NCI-H82 treated with DMSO at 0.1 percent for 48 hours (cell line): ENCODE data around the gene F7.
"Not testable (repeated sequence)": the region's sequence is repeated elsewhere in the genome, so short reads cannot be mapped to it uniquely, and the experiment has no call there.

Experiments used
- DNase-seq: peaks from one replicate; lab custom pipeline; 2025; ENCODE audit not compliant: unreplicated experiment; lab: John Stamatoyannopoulos, UW

The F7 gene

DNA sequence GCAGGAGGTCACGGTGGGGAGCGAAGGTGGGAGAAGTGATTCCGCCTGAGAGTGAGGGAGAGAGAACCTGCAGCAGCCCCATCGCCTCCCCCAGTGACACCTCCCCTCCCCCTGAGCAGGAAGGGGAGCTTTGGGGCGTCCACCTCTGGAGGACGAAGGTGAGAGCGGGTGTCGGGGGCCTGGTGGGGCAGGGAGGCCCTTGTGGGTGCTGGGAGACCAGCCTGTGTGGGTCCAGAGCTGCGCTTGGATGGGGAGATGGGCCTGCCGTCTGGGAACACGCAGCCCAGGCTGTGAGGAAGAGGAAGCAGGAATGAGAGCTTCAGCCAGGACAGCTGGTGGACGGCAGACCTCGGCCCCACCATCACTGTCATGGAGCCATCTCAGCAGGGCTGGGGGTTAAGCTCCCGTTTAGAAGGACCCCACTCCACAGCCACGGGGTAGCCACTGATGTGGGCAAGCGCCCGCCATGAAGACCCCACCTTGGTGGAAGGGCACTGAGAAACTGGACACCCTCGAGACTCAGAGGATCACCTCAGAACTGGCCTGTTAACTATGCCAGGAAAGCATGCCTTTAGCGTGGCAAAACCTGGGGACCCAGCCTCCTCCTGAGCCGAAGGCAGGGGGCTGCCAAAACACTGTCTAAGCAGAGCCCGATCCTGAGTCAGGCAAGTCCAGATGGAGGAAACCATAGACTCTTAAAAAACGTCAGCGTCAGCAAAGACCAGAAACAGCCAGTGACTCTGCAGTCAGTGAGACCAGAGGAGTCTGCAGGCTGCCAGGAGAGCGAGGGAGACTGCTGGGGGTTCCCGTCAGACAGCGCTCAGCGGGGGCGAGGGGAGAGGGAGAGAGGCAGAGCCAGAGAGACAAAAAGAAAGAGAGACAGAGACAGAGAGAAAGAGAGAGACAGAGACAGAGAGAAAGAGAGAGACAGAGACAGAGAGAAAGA lies 46.4 kb downstream of the F7 start:
- no peak for DNase-seq

DNA sequence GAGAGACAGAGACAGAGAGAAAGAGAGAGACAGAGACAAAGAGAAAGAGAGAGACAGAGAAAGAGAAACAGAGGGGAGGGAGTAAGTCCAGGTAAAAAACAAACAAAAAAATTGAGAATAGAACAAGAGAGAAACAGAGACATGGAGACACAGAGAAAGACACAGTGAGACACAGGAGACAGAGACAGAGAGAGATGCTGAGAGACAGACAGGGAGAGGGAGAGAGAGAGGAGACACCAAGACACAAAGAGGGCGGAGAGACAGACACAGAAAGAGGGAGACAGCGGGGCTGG lies 47.0 kb downstream of the F7 start:
- no peak for DNase-seq

DNA sequence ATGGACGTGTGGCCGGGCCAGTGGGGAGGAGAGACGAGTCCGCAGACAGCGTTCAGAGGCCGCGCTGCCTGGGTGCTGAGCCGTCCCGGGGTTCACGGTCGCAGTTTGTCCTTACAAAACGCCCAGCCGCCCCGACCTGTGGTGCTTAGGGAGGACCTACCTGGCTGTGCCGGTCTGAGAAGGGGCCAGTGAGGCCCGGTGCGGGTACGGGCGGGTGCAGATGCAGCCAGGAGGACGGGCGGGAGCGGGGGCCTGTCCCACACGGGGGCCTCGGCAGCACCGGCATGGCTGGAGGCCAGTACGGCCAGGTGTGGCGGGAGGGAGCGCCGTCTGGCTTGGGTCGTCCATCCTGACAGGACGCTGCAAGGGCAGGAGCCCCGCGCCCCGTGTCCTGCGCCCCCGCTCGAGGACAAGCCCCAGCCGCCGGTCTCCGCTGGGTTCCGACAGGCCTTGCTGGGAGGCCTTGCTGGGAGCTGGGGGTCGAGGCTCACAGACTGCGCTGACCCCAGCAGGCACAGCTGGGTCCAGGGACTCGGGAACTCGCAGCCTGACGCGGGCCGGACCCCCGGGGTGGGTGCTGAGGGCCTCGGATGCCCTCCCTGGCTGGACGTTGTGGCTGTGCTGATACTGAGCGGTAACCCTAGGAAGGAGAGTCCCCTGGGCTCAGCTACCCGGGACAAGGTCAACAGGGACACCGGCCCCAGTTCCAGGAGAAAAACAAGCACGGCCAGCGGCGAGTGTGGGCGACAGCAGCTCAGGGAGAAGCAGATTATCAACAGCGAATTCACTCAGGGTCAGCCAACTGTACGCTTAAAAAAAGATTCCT lies 47.6 kb downstream of the F7 start:
- no peak for DNase-seq

DNA sequence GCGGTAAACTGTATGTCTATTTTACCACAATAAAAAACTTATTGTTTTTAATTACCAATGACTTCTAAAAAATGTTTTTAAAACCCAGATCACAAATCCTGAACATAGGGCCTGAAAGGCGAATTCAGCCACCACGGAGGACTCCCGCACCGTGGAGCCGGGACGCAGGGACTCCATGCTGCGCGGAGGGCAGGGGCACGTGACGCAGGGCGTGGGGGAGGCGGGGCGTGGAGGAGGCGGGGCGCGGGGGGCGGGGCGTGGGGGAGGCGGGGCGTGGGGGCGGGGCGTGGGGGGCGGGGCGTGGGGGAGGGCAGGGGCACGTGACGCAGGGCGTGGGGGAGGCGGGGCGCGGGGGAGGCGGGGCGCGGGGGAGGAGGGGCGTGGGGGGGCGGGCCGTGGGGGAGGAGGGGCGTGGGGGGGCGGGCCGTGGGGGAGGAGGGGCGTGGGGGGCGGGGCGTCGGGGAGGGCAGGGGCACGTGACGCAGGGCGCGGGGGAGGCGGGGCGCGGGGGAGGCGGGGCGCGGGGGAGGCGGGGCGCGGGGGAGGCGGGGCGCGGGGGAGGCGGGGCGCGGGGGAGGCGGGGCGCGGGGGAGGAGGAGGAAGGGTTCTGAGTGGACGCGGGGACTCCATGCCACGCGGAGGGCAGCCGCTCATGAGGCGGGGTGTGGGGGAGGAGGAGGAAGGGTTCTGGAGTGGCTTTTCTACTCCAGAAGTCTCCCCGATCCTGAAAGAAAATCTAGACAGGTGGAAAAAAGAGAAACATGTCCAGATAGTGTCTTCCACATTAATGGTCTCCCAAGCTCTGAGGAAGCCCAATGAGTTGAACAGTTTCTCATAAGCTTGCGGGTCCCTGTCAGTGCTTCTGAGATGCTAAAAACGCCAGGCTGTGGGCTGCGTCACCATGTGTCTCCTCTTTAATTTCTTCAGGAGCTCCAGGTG lies 48.5 kb downstream of the F7 start:
- peak; percentile 44 for DNase-seq

DNA sequence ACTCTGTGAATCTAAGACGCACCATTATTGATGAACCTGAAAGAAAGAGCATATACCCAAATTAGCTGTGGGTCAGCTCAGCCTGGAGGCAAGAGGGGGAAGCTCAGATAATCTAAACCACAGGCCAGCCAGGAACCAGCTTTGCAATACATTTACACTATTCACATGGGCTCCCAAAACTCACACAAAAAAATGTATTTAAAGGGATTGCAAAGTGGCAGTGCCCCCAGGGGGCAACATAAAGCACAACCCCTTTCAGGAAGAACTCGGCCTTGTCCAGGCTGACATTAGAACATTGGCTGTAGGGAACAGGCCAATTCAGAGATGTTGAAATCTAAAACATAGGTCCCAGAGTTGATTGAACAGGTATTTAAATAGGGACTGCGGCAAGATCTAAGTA lies 49.6 kb downstream of the F7 start:
- no peak for DNase-seq

DNA sequence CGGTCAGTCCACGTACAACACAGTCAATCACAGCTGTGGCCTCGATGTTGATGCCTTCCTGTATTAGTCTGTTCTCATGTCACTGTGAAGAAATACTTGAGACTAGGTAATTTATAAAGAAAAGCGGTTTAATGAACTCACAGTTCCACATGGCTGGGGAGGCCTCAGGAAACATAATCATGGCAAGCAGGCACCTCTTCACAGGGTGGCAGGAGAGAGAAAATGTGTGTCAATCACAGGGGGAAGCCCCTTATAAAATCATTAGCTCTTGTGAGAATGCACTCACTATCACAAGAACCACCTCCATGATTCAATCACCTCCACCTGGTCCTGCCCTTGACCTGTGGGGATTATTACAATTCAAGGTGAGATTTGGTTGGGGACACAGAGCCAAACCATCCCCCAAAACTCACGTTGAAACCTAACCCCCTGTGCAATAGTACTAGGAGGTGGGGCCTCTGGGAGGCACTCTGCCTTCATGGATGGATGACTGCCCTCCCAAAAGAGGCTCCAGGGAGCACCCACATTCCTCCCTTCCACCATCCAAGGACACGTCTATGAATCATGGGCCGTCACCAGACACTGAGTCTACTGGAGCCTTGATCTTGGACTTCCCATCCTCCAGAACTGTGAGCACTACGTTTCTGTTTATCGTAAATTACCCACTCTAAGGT lies 50.5 kb downstream of the F7 start:
- no peak for DNase-seq

DNA sequence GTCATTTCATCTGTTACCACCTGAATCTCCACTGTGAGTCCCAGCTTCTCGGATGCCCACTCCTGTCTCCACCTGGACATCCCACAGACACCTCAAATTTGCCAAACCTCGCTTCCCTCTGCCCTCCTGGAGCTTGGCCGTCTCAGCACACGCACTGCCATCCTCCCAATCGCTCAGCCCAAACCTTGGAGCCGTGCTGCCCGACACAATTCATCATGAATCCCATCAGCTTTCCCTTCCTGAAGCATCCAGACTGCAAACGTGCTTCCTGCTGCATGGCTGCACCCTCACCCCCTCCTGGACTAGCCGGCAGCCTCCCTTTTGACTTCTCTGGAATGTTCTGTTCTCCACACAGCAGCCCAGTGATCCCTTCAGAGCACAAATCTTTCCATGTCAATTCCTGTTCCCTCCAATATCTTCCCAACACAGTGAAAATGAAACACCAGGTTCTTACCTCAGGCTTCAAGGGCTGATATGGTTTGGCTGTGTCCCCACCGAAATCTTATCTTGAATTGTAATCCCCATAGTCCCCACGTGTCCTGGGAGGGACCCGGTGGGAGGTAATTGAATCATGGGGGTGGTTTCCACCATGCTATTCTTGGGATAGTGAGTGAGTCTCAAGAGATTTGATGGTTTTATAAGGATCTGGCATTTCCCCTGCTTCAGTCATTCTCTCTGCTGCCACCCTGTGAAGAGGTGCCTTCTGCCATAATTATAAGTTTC lies 51.8 kb downstream of the F7 start:
- no peak for DNase-seq

DNA sequence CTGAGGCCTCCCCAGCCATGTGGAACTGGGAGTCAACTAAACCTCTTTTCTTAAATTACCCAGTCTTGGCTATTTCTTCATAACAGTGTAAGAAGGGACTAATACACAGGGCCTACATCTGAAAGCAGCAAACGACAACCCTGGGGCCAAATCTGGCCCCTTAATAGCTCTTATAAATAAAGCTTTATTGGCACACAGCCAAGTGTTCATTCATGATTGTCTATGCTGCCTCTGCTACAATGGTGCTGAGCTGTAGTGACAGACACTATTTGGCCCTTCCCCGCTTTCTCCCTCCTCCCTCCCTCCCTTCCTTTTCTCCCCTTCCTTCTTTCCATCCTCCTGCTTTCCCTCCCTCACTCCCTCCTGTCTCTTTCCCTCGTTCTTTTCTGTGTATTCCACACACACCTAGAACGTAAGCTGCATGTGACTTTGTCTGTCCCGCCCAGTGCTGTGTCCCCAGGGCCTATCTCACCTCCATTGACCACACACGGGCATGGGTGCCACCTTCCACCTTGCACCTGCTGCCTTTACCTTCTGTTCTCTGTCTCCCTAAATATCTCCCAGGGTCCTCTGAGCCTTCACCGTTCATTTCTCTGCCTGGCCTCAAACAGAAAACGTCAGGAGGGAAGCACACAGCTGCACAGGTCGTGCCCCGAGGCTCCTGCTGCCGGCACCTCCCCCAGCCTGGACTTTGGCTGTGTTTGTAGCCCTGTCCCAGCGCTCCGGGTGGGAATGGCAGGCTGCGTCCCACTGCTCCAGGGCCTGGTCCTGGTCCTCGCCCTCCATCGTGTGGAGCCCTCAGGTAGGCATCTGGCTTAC lies 52.5 kb downstream of the F7 start, which contains the start of gene PROZ:
TSS of gene PROZ (plus strand) at position 720 of the 819 bp plus-strand sequence. CDS start at position 733, 13 bp downstream.
- DNase-seq: no peak

DNA sequence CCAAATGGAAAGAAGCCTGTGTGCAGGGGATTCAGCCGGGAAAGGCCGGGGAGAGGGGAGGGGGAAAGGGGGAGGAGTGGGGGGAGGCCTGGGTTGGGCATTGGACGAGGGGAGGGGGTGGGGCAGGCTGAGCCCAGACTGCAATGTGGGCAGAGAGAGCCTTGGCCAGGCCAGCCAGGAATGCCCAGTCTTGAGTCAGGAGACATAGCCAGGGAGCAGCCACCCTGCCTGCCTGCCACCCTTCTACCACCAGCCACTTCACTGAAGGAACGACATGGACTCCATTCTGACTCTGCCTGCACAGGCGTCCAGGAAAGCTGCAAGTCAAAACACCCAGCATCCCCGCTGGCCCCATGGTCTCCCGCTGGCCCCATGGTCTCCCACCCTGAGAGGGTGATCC lies 53.4 kb downstream of the F7 start:
- DNase-seq: no peak

DNA sequence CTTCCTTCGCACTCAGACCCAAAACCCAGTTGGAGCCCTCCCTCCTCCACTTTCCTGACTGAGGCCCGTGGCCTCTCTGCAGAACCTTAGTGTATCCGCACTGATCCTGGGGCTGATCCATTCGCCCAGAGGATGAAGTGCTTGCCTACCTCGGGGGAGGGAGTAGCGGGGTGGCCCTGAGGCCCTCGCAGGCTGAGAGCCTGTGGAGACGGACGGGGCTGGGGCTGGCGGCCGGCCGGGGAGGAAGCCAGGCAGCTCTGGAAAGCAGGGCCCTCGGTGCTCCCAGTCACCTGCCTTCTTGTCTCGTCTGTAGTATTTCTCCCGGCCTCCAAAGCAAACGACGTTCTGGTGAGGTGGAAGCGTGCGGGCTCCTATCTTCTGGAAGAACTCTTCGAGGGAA lies 54.1 kb downstream of the F7 start:
- no peak for DNase-seq

DNA sequence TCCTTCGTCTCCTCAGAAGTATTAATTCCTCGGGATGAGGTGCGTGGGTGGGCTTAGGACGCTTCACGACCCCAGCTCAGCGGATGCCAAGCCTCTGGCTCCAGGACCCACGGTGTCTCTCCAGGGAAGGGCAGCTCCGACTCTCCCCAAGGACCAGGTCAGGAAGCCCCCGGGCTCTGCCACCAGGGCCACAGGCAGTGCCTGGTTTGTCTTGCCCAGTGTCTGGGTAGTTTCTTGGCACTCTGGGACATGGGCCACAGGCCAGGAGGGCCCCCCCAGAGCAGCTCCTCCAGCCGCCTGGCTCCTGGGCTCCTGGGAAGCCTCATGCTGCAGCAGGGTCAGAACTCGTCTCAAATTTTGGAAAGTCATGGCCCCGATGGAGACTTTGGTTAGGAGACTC lies 55.4 kb downstream of the F7 start:
- no peak for DNase-seq

DNA sequence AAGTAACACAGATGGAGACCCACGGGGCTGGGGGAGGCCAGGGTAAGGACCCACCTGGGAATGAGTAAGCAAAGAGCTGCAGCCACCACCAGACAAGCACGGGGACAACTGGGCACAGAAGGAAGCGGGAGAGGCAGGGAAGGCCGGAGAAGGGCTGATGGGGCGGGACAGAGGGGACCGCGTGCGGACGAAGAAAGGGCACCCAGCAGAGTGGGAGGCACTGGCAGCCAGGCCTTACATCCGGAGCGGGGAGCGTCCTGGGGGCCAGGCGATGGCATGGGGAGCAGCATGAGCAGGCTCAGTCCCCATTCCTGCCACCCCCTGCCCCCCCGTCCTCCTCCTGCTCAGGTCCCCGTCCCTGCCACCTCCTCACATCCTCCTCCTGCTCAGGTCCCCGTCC lies 55.8 kb downstream of the F7 start:
- DNase-seq: no peak

DNA sequence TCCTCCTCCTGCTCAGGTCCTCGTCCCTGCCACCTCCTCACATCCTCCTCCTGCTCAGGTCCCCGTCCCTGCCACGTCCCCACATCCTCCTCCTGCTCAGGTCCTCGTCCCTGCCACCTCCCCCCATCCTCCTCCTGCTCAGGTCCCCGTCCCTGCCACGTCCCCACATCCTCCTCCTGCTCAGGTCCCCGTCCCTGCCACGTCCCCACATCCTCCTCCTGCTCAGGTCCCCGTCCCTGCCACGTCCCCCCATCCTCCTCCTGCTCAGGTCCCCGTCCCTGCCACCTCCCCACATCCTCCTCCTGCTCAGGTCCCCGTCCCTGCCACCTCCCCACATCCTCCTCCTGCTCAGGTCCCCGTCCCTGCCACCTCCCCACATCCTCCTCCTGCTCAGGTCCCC lies 56.4 kb downstream of the F7 start:
- not testable (repeated sequence) for DNase-seq

DNA sequence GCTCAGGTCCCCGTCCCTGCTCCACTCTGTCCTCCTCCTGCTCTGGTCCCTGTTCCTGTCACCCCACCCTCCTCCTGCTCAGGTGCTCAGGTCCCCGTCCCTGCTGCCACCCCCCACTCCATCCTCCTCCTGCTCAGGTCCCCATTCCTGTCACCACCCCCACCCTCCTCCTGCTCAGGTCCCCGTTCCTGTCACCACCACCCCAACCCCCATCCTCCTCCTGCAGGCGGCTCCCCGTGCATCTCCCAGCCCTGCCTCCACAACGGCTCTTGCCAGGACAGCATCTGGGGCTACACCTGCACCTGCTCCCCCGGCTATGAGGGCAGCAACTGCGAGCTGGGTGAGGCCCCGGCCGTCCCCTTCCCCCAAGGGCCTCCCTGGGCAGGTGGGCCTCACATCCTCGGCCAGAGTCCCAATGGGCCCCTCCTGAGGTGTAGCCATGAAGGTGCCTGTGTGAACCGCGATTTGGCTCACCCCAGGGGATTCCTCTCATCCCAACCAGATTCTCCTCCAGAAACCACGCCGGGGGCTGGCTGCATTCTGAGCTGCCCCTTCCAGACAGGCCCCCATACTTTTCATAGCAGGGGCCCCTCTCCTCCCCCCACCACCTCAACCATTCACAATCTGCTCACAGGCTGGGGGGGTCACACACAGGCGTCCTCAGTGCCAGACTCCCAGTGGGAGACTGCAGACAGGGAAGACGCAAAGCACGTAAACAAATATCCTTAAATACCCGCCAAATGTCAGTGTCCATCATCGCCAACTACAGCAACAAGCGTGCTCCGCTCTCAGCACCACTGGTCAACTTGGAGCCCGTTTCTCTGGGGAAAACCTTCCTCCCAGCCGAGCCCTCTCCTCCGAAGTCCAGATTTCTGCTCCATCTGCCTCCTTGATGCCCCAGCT lies 57.4 kb downstream of the F7 start:
- no peak for DNase-seq

DNA sequence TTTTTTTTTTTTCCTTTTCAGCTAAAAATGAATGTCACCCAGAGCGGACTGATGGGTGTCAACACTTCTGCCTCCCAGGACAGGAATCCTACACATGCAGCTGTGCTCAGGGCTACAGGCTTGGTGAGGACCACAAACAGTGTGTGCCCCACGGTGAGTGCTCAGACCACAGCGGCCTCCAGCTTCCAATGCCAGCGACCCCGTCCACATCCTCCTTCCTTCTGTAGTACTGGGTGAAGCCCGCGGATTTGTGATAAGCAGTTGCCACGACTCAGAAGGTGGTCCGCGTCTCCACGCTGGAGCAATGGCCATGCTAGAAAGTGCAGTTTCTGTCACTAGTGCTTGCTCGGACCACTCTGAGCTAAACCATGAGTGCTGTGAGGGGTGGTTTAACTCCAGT lies 58.9 kb downstream of the F7 start:
- no peak for DNase-seq

DNA sequence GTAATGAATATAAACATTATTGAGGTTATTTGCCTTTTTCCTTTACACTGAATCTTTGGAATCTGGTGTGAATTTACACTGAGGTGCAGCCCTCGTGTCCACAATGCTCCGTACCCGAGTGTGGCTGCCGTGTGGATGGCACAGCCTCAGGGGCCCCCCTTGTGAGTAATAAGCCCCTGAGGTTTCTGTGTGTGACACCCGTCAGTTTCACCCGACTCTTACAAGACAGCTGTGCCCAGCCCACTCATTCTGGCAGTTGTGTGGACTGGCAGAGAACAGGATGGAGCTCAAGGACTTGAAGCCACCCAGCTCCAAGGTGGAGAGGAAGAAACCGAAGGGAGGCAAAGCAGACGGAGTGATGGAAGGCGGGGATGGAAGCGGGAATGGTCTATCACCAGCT lies 60.7 kb downstream of the F7 start:
- no peak for DNase-seq

DNA sequence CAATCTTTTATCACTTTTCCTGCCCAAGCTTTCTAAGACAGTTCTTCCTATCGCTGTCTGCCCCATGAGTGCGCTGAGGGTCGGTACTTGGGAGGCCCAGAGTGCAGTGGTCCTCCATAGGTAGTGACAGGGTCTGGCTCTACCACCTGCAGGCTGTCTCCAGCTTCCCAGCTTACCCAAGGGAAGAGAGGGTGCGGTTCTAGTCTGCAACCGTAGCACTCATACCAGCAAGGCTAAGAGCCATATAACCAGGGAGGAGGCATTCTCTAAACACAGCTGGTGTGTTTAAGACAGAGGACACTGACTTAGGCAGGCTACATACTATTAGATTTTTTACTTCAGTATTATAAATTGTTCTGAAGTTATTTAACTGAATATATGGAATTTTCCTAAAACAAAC lies 61.1 kb downstream of the F7 start:
- DNase-seq: no peak

DNA sequence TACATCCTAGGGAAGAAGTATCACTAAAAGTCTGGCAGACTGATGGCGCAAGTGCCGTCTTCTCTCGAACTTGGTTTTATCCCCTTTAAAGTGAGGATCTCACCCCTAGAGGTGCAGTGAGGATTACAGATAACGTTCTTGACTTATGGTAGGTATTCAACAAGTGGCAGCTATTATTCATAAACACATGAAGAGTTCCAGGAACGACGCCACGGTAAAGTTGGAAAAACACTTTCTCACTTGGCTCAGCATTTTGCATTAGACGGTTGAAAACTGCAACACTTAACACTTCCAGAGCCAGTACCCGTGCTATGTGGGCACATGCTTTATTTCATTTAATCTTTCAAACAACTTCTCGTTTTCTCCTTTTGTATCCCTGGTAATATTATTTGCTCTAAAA lies 61.6 kb downstream of the F7 start:
- no peak for DNase-seq
